Prostate gland (tissue), 2 donors: ENCODE results near the gene C16orf74.

Experiments used
- POLR2A ChIP-seq: fragments of 450-650 bp; IDR thresholded peaks from one replicate; pipeline ENCODE4 v1.6.1; 2016; ENCODE audit warnings: antibody characterized with exemption, mild to moderate bottlenecking
- POLR2AphosphoS5 ChIP-seq: sonication (generic); formaldehyde crosslinking; IDR thresholded peaks from one replicate; pipeline ENCODE4 v1.6.1; 2017; ENCODE audit warnings: antibody characterized with exemption
- TF ChIP-seq, protein P1 (sequence below), 4 experiments: fragments of 200-600 bp in 2 of 4; fragments of 450-650 bp in 2 of 4; sonication (generic) in 2 of 4; IDR thresholded peaks; 1 replicate in 3 of 4; 2 replicates in 1 of 4; pipeline ENCODE4 v1.5.1; 2016 to 2019; ENCODE audit warnings: antibody characterized with exemption in 4 of 4, mild to moderate bottlenecking in 2 of 4, moderate library complexity in 2 of 4

DNA sequence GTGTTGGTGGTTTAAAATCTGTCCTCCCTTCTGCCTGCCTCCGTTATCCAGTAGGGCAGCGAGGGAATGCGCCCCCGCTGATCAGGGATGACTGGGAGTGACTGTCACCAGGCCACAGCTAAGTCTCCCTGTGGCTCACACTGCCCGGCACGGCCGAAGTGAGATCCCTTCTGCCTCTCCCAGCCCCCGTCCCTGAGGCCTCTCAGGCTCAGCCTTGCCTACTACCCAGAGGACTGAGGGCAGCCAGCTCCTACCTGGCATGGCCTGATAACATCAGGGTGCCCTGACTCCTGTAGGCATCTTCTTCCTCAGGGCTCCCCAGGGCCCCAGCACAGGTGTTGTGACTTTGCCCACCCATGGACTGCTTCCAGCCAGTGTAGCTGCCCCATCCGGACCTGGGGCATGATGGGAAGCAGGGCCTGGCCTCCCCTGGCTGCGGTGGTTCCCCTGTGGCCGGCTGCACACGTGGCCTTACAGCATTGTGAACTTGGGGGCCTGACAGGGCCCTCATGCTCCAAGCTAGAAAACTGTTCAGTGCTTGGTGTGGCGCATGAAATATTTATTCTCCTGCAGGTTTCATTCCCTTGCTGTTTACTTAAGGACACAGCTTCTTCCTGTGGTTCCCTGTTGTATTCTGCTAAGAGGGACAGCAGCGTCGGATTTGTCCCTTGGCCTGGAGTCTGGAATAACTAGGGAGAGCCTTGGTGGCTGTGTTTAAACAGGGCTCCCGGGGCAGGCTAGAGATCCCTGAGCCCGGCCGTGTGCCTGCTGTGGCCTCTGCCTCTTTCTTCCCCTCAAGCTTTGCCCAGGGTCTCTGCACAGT lies 92.2 kb downstream of the C16orf74 start:
- TF ChIP-seq POLR2AphosphoS5, result peak; percentile 16
- no peak for TF ChIP-seq POLR2A
- TF ChIP-seq, protein P1, sequence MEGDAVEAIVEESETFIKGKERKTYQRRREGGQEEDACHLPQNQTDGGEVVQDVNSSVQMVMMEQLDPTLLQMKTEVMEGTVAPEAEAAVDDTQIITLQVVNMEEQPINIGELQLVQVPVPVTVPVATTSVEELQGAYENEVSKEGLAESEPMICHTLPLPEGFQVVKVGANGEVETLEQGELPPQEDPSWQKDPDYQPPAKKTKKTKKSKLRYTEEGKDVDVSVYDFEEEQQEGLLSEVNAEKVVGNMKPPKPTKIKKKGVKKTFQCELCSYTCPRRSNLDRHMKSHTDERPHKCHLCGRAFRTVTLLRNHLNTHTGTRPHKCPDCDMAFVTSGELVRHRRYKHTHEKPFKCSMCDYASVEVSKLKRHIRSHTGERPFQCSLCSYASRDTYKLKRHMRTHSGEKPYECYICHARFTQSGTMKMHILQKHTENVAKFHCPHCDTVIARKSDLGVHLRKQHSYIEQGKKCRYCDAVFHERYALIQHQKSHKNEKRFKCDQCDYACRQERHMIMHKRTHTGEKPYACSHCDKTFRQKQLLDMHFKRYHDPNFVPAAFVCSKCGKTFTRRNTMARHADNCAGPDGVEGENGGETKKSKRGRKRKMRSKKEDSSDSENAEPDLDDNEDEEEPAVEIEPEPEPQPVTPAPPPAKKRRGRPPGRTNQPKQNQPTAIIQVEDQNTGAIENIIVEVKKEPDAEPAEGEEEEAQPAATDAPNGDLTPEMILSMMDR (IDR thresholded peaks at IDR 0.05), result no peak
